ENCODE results near the gene RSPO3. TPM values are rescaled to one million over a fixed set of nuclear protein-coding genes. Genes with fewer than 3 reads are reported as not detected.
A peak's percentile ranks its signal among the peaks of the same experiment; 100 is the strongest.

Gene RSPO3
- total RNA-seq, 3 donors from 2014 or later: 1.5 to 12.0 (median 9.1) TPM

DNA sequence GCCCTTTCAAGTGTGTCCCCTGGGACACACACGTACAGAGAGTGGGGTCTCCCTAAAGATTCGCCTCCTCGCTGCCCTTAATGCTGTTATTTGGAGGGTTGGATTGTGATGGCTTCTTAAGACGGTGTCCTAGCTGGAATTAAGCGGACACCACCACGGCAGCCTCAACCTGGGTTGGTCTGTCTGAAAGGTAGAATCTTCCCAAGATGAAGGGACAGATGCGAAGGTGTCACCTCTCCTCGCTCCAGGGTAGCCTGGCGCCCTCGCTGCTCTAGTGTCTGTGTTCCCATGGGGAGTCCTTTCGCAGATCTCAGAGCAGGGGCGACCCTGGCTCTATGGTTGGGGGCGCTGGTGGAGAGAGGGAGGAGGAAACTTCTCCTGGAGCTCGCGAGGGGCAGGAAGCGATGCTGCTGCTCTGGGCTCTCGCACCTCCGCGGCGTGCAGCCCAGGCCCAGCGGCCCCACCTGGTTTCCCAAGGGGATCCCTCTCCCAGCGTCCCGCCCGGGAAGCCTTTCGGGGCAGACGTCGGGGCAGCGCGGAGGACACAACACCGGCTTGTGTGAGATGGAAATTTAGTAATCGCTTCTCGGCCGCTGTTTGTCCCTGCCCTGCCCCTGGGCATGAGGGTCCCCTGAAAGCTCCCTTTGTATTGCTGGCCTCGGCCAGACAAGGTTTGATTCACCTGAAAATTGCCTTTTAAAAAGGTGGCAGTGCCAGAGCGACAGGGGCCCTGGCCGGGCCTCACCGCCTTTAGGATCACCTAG is 1.7 kb downstream of the RSPO3 start:
- intact Hi-C loops (cut with DNase I, micrococcal nuclease): no loop called here
- H3K36me3 ChIP-seq (ENCODE audit: low read depth): no peaks in the 10 kb centered on the region
- ATAC-seq (peak; percentile 11), DNase-seq (peak in 1 of 3 donors; percentile 19)
- TF ChIP-seq CTCF (IDR thresholded peaks at IDR 0.05): no peak
- H3K4me1 ChIP-seq (ENCODE audit: low read depth): peaks cover 9% of the 10 kb centered on the region
- no peak overlapping the region for H3K4me3 ChIP-seq
- no peaks in the 10 kb centered on the region for H3K9me3 ChIP-seq

DNA sequence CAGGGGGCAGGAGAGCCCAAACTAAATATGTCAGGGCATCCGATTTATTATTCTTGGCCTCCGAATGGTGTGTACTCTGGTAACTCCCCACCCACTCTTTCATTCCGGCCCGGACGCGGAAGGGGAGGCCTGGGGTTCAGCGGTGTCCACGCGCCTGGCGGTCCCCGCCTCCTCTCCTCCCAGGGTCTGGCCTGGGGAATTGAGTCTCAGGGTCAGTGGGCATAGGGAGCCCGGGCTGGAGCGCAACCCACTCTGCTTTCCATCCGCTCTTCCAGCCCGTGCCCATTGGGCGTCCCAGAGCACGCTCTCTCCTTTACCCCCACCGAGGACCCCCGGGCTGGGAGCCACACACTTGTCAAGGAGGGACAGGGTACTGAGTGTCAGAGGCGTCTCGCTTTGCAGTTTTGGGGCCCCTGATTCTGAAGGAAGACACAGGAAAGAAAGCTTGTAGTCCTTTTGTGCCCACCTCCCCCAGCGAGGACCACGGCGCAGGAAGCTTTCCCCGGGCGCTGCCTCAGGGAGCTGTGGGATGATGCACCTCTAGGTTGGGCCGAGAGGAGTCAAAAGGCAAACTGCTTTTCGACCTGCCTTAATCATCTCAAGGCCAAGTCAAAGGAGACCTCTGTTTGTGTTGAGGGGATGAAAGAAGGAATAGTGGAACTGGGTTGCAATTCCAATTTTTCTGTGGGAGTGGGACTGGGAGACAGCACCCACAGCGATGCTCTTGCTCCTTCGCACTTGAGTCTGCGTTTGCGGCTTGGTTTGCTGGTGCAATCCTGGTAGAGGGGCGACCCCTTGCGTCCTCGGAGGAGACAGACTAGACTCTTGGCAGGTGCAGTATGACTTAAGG is 2.5 kb downstream of the RSPO3 start:
- Histone ChIP-seq H3K4me3 (no peak overlapping the region), H3K4me1 (ENCODE audit: low read depth) (peaks cover 9% of the 10 kb centered on the region), H3K36me3 (ENCODE audit: low read depth) (no peaks in the 10 kb centered on the region), H3K9me3 (no peaks in the 10 kb centered on the region)
- TF ChIP-seq CTCF (IDR thresholded peaks at IDR 0.05): no peak
- peak; percentile 66 to 77 (median 68) for DNase-seq
- ATAC-seq: peak; percentile 73
- intact Hi-C loops (cut with DNase I, micrococcal nuclease): no loop called here

DNA sequence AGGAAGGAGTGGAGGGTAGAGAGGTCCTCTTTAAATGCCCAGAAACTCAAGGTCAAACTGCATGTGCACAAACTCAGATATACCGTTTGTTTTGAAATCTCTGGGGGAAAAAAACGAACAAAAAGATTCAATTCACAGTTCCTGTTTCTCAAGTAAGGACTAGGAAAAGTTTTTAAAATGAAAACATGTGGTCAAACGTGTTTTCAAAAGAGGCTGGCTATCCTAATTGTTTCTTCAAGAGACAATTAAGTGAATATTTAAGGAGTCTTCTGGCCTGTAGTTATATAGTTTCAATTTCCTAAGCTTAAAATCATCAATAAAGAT is 3.1 kb downstream of the RSPO3 start:
- no peak for TF ChIP-seq CTCF (IDR thresholded peaks at IDR 0.05)
- ATAC-seq (no peak), DNase-seq (no peak)
- Histone ChIP-seq H3K4me3 (no peak overlapping the region), H3K36me3 (ENCODE audit: low read depth) (no peaks in the 10 kb centered on the region), H3K9me3 (no peaks in the 10 kb centered on the region), H3K4me1 (ENCODE audit: low read depth) (peaks cover 9% of the 10 kb centered on the region)
- intact Hi-C loops (cut with DNase I, micrococcal nuclease): no loop called here

GRCh38 chr6:127124172-127124571 is 5.7 kb downstream of the RSPO3 start:
- DNase-seq (no peak), ATAC-seq (no peak)
- intact Hi-C loops (cut with DNase I, micrococcal nuclease): no loop called here
- Histone ChIP-seq H3K4me1 (ENCODE audit: low read depth) (peaks cover 5% of the 10 kb centered on the region), H3K4me3 (no peak overlapping the region), H3K36me3 (ENCODE audit: low read depth) (no peaks in the 10 kb centered on the region), H3K9me3 (no peaks in the 10 kb centered on the region)
- no peak for TF ChIP-seq CTCF (IDR thresholded peaks at IDR 0.05)

DNA sequence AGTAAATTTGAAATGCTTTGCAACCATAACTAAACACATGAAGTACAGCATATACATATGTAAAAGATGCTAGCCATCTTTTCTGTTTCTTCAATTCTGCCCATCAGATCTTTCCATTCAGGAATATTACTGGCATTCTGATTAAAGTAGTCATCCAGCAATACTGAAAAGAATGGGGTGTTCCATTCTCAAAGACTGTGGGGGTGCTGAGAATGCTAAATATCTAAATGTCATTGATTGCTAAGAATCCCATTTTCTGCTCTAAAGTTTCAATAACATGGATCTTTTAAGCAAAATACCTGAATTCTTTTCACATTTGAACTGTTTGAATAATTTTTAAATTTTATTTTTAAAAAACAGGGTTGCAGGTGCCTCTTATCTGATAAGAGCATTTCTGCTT is 6.2 kb downstream of the RSPO3 start:
- TF ChIP-seq CTCF (IDR thresholded peaks at IDR 0.05): no peak
- H3K36me3 ChIP-seq (ENCODE audit: low read depth): no peaks in the 10 kb centered on the region
- intact Hi-C loops (cut with DNase I, micrococcal nuclease): no loop called here
- H3K4me3 ChIP-seq: no peak overlapping the region
- ATAC-seq (no peak), DNase-seq (no peak)
- no peaks in the 10 kb centered on the region for H3K4me1 ChIP-seq (ENCODE audit: low read depth)
- H3K9me3 ChIP-seq: no peaks in the 10 kb centered on the region

All from mucosa of descending colon (tissue), 3 donors.